Muscle layer of colon (tissue), 2 donors: ENCODE data around the gene IL15.

ENCODE experiments used
- H3K27ac ChIP-seq: one replicate; pipeline ENCODE4 v1.7.0; 2013; ENCODE audit warnings: low read depth, mild to moderate bottlenecking, low read length, moderate library complexity
- H3K27me3 ChIP-seq, 2 donors: one replicate each; pipeline ENCODE4 v1.7.0; 2013; ENCODE audit warnings: low read length in 2 of 2, mild to moderate bottlenecking in 2 of 2; ENCODE audit not compliant: insufficient read depth in 2 of 2, control insufficient read depth in 1 of 2
- H3K36me3 ChIP-seq: one replicate; pipeline ENCODE4 v1.7.0; 2013; ENCODE audit warnings: mild to moderate bottlenecking, low read length; ENCODE audit not compliant: insufficient read depth
- H3K4me1 ChIP-seq: one replicate; pipeline ENCODE4 v1.7.0; 2013; ENCODE audit warnings: mild to moderate bottlenecking, low read length; ENCODE audit not compliant: insufficient read depth
- H3K4me3 ChIP-seq, 2 donors: one replicate each; pipeline ENCODE4 v1.7.0; 2013; ENCODE audit warnings: low read length in 2 of 2, low read depth in 1 of 2, mild to moderate bottlenecking in 1 of 2, moderate library complexity in 1 of 2
- H3K9ac ChIP-seq: one replicate; pipeline ENCODE4 v1.7.0; 2013; ENCODE audit warnings: low read length
- H3K9me3 ChIP-seq: one replicate; pipeline ENCODE4 v1.7.0; 2013; ENCODE audit warnings: mild to moderate bottlenecking, low read length
- donor health status: abdominal sarcoma.
- donor health status: Adenocarcinoma of cecum.

The IL15 gene

DNA sequence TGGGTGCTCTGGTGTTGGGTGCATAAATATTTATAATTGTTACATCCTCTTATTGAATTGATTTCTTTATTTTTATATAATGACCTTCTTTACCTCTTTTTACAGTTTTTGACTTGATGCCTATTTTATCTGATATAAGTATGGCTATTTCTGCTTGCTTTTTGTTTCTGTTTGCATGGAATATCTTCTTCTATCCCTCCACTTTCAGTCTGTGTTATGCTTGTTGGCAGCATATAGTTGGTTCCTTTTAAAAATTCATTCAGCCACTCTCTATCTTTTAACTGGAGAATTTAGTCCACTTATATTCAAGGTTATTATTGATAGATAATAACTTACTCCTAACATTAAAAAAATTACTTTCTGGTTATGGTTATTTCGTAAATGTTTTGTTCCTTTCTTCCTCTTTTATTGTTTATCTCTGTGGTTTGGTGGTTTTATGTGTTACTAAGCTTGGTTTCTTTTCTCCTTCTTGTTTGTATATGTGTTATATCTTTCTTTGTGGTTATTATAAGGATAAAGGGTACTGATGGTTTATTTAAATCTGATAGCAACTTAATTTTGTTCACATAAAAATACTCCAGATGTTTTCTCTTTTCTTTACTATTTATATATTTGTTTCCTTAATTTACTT lies 69.5 kb downstream of the IL15 start:
- no peak overlapping the region for H3K9ac ChIP-seq
- H3K4me1 ChIP-seq, result no peaks in the 10 kb centered on the region
- no peaks in the 10 kb centered on the region for H3K9me3 ChIP-seq
- H3K4me3 ChIP-seq, result no peak overlapping the region
- no peak overlapping the region for H3K27ac ChIP-seq
- H3K36me3 ChIP-seq, result no peaks in the 10 kb centered on the region
- H3K27me3 ChIP-seq, result no peaks in the 10 kb centered on the region

DNA sequence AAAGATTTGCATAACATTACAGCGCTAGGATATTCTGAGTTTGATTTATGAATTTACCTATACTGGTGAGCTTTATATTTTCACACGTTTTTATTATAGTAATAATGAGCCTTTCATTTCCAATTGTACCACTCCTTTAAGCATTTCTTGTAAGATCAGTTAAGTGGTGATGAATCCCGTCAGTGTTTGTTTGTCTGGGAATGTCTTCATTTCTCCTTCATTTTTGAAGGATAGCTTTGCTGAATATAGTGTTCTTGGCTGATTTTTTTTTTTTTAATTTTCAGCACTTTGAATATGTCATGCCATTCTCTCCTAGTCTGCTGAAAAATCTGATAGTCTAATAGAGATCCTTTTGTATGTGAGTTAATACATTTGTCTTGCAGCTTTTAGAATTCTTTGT lies 70.1 kb downstream of the IL15 start:
- Histone ChIP-seq H3K9ac (no peak overlapping the region), H3K36me3 (no peaks in the 10 kb centered on the region), H3K4me1 (no peaks in the 10 kb centered on the region), H3K9me3 (no peaks in the 10 kb centered on the region), H3K4me3 (no peak overlapping the region), H3K27me3 (no peaks in the 10 kb centered on the region), H3K27ac (no peak overlapping the region)

DNA sequence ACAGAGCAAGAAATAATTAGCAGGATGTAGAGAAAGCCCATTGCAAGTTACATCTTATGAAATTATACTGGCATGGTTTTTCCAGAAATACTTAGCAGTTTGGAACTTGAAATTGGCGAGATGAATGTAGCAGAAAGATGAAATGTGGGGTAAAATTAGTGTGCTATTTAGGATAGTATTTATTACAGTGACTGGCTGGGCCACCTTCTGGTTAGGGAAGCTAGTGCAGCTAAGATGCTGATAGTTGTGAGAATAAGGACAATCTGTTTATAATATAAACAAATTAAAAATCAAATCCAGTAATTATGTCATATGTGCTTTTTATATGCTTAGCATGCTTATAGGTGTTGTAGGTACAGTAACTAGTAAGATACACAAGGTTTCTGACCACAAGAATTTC lies 74.8 kb downstream of the IL15 start:
- no peaks in the 10 kb centered on the region for H3K4me1 ChIP-seq
- no peaks in the 10 kb centered on the region for H3K36me3 ChIP-seq
- no peak overlapping the region for H3K27ac ChIP-seq
- no peaks in the 10 kb centered on the region for H3K27me3 ChIP-seq
- no peaks in the 10 kb centered on the region for H3K9me3 ChIP-seq
- no peak overlapping the region for H3K4me3 ChIP-seq
- H3K9ac ChIP-seq, result no peak overlapping the region

DNA sequence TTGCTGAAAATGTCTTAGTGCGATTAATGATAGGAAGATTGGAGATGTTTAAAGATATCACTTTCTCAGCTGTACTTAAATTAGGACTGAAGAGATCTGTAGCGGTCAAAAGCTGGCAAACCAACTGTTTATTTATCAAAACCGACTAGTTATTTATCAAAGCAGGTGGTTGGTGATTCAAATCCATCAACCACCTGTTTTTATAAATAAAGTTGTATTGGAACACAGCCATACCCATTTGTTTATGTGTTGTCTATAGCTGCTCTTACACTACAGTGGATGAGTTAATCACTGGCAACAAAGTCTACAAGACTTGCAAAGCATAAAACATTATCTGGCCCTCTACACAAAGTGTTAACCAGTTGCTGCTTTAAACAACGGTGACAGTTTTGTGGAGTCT lies 76.8 kb downstream of the IL15 start:
- no peaks in the 10 kb centered on the region for H3K27me3 ChIP-seq
- no peak overlapping the region for H3K9ac ChIP-seq
- H3K4me3 ChIP-seq, result no peak overlapping the region
- no peaks in the 10 kb centered on the region for H3K4me1 ChIP-seq
- no peaks in the 10 kb centered on the region for H3K9me3 ChIP-seq
- no peaks in the 10 kb centered on the region for H3K36me3 ChIP-seq
- no peak overlapping the region for H3K27ac ChIP-seq

DNA sequence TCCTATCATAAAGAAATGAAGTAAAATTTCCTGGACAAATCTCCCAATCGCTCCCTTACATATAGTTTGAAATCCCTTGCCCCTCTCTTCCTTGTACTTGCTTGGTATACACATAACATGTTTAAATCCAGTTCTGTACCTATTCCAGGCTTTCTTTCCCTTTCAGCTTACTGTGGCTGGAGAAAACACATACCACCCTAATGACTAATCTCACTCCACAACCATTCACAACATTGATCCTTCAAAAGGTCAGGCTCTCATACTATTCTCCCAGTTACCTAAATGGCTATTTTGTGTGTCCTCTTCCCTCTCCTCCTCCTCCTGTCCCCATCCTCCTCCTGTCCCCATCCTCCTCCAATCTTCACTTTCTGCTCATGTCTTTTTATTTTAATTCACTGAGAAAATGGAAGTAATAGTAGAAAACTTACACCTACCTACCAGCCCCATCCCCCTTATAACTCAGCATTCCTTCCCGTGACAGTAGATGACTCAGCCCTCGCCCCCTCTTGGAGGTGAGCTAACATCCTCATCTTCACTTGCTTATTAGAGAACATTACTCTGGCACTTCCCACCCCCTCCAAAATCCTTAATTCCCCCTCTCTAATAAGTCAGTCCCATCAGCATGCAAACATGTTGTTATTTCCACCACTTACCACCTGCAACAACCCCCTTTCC lies 77.5 kb downstream of the IL15 start:
- no peaks in the 10 kb centered on the region for H3K36me3 ChIP-seq
- H3K4me1 ChIP-seq, result no peaks in the 10 kb centered on the region
- no peak overlapping the region for H3K4me3 ChIP-seq
- H3K27me3 ChIP-seq, result no peaks in the 10 kb centered on the region
- no peak overlapping the region for H3K27ac ChIP-seq
- no peaks in the 10 kb centered on the region for H3K9me3 ChIP-seq
- no peak overlapping the region for H3K9ac ChIP-seq

GRCh38 chr4:141719585-141719984 lies 83.2 kb downstream of the IL15 start:
- no peak overlapping the region for H3K4me3 ChIP-seq
- no peak overlapping the region for H3K27ac ChIP-seq
- no peak overlapping the region for H3K9ac ChIP-seq
- no peaks in the 10 kb centered on the region for H3K4me1 ChIP-seq
- H3K27me3 ChIP-seq, result no peaks in the 10 kb centered on the region
- no peaks in the 10 kb centered on the region for H3K36me3 ChIP-seq
- no peaks in the 10 kb centered on the region for H3K9me3 ChIP-seq

- H3K36me3 ChIP-seq, result no peaks in the 10 kb centered on the region
- no peaks in the 10 kb centered on the region for H3K4me1 ChIP-seq
- H3K9ac ChIP-seq, result no peak overlapping the region
- H3K27me3 ChIP-seq, result no peaks in the 10 kb centered on the region
- H3K27ac ChIP-seq, result no peak overlapping the region
- H3K9me3 ChIP-seq, result no peaks in the 10 kb centered on the region
- no peak overlapping the region for H3K4me3 ChIP-seq
These were observed 84.8 kb downstream of the IL15 start for GRCh38 chr4:141721174-141721573.

- no peak overlapping the region for H3K4me3 ChIP-seq
- no peaks in the 10 kb centered on the region for H3K27me3 ChIP-seq
- H3K36me3 ChIP-seq, result no peaks in the 10 kb centered on the region
- no peaks in the 10 kb centered on the region for H3K4me1 ChIP-seq
- H3K9me3 ChIP-seq, result no peaks in the 10 kb centered on the region
- no peak overlapping the region for H3K9ac ChIP-seq
- H3K27ac ChIP-seq, result no peak overlapping the region
These were observed 88.3 kb downstream of the IL15 start for GRCh38 chr4:141724646-141725045.

- Histone ChIP-seq H3K4me1 (no peaks in the 10 kb centered on the region), H3K27me3 (no peaks in the 10 kb centered on the region), H3K9ac (no peak overlapping the region), H3K27ac (no peak overlapping the region), H3K9me3 (no peaks in the 10 kb centered on the region), H3K36me3 (no peaks in the 10 kb centered on the region), H3K4me3 (no peak overlapping the region)
These were observed 91.0 kb downstream of the IL15 start for GRCh38 chr4:141727420-141727819.

- H3K36me3 ChIP-seq, result no peaks in the 10 kb centered on the region
- no peaks in the 10 kb centered on the region for H3K4me1 ChIP-seq
- no peak overlapping the region for H3K4me3 ChIP-seq
- no peaks in the 10 kb centered on the region for H3K27me3 ChIP-seq
- H3K9ac ChIP-seq, result no peak overlapping the region
- H3K27ac ChIP-seq, result no peak overlapping the region
- H3K9me3 ChIP-seq, result no peaks in the 10 kb centered on the region
These were observed 94.4 kb downstream of the IL15 start for GRCh38 chr4:141730805-141731204.

GRCh38 chr4:141731481-141731880 lies 95.1 kb downstream of the IL15 start:
- H3K9ac ChIP-seq, result no peak overlapping the region
- no peaks in the 10 kb centered on the region for H3K36me3 ChIP-seq
- H3K9me3 ChIP-seq, result no peaks in the 10 kb centered on the region
- no peaks in the 10 kb centered on the region for H3K4me1 ChIP-seq
- no peak overlapping the region for H3K4me3 ChIP-seq
- no peaks in the 10 kb centered on the region for H3K27me3 ChIP-seq
- no peak overlapping the region for H3K27ac ChIP-seq

- Histone ChIP-seq H3K9ac (no peak overlapping the region), H3K4me3 (no peak overlapping the region), H3K36me3 (no peaks in the 10 kb centered on the region), H3K9me3 (peaks cover 4% of the 10 kb centered on the region), H3K27me3 (no peaks in the 10 kb centered on the region), H3K4me1 (no peaks in the 10 kb centered on the region), H3K27ac (no peak overlapping the region)
These were observed 103.3 kb downstream of the IL15 start for GRCh38 chr4:141739636-141740035.
